Type B pancreatic cell (in vitro differentiated cells): ENCODE measurements around the gene MYO3B. TPM values are rescaled to one million over a fixed set of nuclear protein-coding genes. Genes with fewer than 3 reads are reported as not detected.

Experiments
- DNase-seq: peaks from one replicate; pipeline ENCODE4 v3.0.0; 2021; ENCODE audit warnings: mixed read lengths; ENCODE audit not compliant: unreplicated experiment; ENCODE audit errors: extremely low spot score
- H3K27ac Mint-ChIP-seq: 2 replicates; pipeline ENCODE4 v1.8.0; 2021; ENCODE audit warnings: mild to moderate bottlenecking, mixed read lengths
- H3K27me3 Mint-ChIP-seq: 2 replicates; pipeline ENCODE4 v1.8.0; 2021; ENCODE audit warnings: mixed read lengths
- H3K36me3 Mint-ChIP-seq: 2 replicates; pipeline ENCODE4 v1.8.0; 2021; ENCODE audit warnings: mixed read lengths
- H3K4me1 Mint-ChIP-seq: one replicate; pipeline ENCODE4 v1.8.0; 2021; ENCODE audit warnings: mixed read lengths; ENCODE audit not compliant: unreplicated experiment
- H3K4me3 Mint-ChIP-seq: 2 replicates; pipeline ENCODE4 v1.8.0; 2021; ENCODE audit warnings: mild to moderate bottlenecking, mixed read lengths
- H3K9me3 Mint-ChIP-seq: 2 replicates; pipeline ENCODE4 v1.8.0; 2021; ENCODE audit warnings: mixed read lengths
- total RNA-seq: library from RNA; stranded (reverse); gene quantifications from 2 replicates; pipeline ENCODE4 v1.2.1, GENCODE V29; 2021; ENCODE audit warnings: low replicate concordance
- TF ChIP-seq, protein P1 (sequence below): fragments of 200-600 bp; sonication (generic); conservative IDR thresholded peaks from 2 replicates; pipeline ENCODE4 v1.5.0; 2021; ENCODE audit warnings: antibody characterized with exemption, mild to moderate bottlenecking

The MYO3B gene
- total RNA-seq, 1 donor from 2014 or later, result 0.46 TPM

DNA sequence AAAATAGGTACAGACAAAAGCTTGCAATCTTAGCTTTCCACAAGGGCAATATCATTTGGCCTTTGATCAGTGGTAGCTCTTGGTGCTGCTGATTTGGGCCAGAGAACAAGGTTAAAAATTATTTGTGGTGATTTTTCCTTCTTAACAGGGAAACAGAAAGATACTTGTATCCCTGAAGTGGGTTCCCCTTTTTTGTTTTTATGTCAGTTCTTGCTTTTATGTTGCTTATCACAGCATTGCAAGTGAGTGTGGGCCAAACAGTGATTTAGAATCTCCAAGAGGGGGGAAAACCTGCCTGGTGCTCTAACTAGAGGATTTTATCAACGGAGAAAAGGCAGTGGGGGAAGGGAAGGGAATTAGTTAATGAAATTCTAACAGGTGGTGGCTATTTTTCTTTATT is 339.6 kb downstream of the MYO3B start:
- no peak overlapping the region for H3K4me3 Mint-ChIP-seq

GRCh38 chr2:170518911-170519310 is 341.0 kb downstream of the MYO3B start:
- no peak overlapping the region for H3K27ac Mint-ChIP-seq
- H3K36me3 Mint-ChIP-seq, result no peaks in the 10 kb centered on the region
- DNase-seq, result no peak
- H3K9me3 Mint-ChIP-seq, result no peaks in the 10 kb centered on the region
- TF ChIP-seq, protein P1, sequence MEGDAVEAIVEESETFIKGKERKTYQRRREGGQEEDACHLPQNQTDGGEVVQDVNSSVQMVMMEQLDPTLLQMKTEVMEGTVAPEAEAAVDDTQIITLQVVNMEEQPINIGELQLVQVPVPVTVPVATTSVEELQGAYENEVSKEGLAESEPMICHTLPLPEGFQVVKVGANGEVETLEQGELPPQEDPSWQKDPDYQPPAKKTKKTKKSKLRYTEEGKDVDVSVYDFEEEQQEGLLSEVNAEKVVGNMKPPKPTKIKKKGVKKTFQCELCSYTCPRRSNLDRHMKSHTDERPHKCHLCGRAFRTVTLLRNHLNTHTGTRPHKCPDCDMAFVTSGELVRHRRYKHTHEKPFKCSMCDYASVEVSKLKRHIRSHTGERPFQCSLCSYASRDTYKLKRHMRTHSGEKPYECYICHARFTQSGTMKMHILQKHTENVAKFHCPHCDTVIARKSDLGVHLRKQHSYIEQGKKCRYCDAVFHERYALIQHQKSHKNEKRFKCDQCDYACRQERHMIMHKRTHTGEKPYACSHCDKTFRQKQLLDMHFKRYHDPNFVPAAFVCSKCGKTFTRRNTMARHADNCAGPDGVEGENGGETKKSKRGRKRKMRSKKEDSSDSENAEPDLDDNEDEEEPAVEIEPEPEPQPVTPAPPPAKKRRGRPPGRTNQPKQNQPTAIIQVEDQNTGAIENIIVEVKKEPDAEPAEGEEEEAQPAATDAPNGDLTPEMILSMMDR, result no peak
- peaks cover 12% of the 10 kb centered on the region for H3K27me3 Mint-ChIP-seq
- H3K4me3 Mint-ChIP-seq, result no peak overlapping the region
- H3K4me1 Mint-ChIP-seq, result peaks cover 5% of the 10 kb centered on the region

More for the DNA sequence above, 339.6 kb downstream of the MYO3B start:
- H3K27me3 Mint-ChIP-seq, result peaks cover 15% of the 10 kb centered on the region
- peaks cover 7% of the 10 kb centered on the region for H3K4me1 Mint-ChIP-seq
- H3K9me3 Mint-ChIP-seq, result no peaks in the 10 kb centered on the region
- H3K27ac Mint-ChIP-seq, result no peak overlapping the region
- no peaks in the 10 kb centered on the region for H3K36me3 Mint-ChIP-seq
- TF ChIP-seq, protein P1, result no peak
- no peak for DNase-seq

DNA sequence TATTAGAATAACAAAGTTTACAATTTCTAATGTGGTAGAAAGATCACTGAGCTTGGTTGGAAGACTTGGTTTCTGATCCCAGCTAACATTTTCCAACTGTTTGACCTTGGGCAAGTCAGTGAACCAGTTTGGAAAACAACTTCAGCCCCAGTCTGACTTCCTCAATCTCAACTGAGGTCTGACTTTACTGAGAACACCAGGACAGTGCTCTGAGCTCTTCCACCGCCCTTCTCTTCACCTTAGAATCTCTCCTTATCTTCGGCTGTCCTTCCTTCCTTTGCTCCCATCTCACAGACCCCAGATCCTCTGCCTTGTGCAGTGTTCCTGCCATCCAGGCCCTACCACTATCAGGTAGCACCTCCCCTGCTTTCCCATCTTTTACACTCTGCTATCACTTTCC is 343.4 kb downstream of the MYO3B start:
- no peak for DNase-seq
- H3K27me3 Mint-ChIP-seq, result peaks cover 3% of the 10 kb centered on the region
- H3K4me1 Mint-ChIP-seq, result peaks cover 6% of the 10 kb centered on the region
- TF ChIP-seq, protein P1, result no peak
- H3K36me3 Mint-ChIP-seq, result no peaks in the 10 kb centered on the region
- H3K27ac Mint-ChIP-seq, result no peak overlapping the region
- no peaks in the 10 kb centered on the region for H3K9me3 Mint-ChIP-seq
- no peak overlapping the region for H3K4me3 Mint-ChIP-seq

GRCh38 chr2:170523506-170523905 is 345.6 kb downstream of the MYO3B start:
- no peak for DNase-seq
- H3K4me1 Mint-ChIP-seq, result peaks cover 6% of the 10 kb centered on the region
- H3K27ac Mint-ChIP-seq, result no peak overlapping the region
- TF ChIP-seq, protein P1, result peak; percentile 52
- H3K27me3 Mint-ChIP-seq, result peaks cover 4% of the 10 kb centered on the region
- no peaks in the 10 kb centered on the region for H3K9me3 Mint-ChIP-seq
- H3K4me3 Mint-ChIP-seq, result no peak overlapping the region
- no peaks in the 10 kb centered on the region for H3K36me3 Mint-ChIP-seq

DNA sequence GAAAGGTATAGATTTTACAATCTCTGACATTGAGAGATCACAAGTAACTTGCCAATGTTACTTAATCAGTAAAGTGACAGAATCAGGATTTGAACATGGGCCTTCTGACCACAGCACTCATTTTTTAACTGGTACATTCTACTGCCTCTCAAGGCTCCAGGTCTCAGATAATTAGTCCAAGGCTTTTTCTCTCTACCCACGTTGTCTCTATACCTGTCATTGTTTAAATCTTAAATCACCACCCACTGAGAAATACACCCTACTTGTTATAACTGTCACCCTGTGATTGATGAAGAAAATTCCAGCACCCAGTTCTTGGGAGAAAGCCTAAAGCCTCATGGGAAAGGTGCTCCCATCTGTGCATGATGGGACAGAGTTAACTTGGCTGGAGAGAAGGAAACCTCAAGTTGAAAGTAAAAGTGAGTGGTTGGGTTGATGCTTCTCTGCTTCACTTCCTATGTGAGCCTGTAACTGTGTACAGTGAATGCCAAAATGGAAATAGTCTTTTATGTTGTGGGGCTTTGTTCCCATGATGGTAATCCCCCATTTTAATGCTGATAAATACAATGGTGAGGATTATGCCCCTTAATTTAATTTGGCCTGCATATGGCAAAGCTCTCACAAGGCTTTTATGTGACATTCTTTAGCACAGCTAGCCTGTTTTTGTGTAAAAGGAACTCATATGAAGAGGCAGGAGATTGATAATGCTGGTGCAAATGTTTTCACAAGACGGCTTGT is 347.1 kb downstream of the MYO3B start:
- Mint-ChIP-seq H3K9me3 (no peaks in the 10 kb centered on the region), H3K27me3 (peaks cover 4% of the 10 kb centered on the region), H3K27ac (peak overlapping the region; percentile 25), H3K4me3 (no peak overlapping the region), H3K36me3 (no peaks in the 10 kb centered on the region), H3K4me1 (peaks cover 8% of the 10 kb centered on the region)
- DNase-seq, result no peak
- TF ChIP-seq, protein P1, result no peak
